HG03108 (cell line): ENCODE measurements around the gene BBOX1.

Source experiments
- ATAC-seq: cut with Tn5 transposase; IDR thresholded peaks from one replicate; pipeline ENCODE4 v1.9.1; 2021; ENCODE audit warnings: moderate library complexity; ENCODE audit not compliant: unreplicated experiment

BBOX1 gene

GRCh38 chr11:27025312-27025955 lies 15.2 kb upstream of the BBOX1 start:
- ATAC-seq = no peak

- ATAC-seq = no peak
Observed at GRCh38 chr11:27025957-27026733, 14.5 kb upstream of the BBOX1 start.

DNA sequence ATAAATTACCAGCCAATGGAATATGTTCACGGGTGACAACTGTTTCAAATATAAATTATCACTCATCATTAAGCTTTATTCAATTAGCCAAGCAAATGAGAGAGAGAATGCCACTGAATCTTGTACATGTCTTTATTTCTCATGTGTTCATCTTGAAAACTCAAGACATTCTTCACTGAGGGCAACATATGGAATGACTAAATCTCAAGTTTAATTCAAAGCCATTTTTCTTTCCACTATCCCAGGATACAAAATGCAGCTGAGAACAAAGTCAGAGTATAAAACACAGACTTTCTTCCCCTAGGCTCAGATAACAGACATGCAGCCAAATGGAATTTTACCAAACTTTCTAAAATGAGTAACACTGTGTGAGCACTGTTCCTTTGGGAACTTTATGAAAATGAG lies 12.1 kb upstream of the BBOX1 start:
- ATAC-seq = no peak

DNA sequence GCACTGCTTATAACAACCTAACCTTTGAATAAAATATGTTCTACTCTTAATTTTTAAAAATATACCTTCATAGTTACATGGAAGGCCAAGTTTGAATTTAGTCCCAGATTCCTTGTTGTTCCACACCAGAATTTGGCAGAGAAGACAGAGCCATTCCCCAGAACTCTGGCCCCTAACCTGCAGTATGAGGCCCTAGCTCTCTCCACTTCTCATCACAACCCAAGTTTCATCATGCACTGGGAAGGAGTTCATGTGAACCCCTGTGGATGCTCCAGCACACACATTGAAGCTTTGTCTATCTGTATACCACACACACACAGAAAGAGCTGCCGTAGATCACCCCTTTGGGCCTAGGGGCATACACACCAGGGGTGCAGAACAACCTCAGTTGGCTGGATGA lies 10.6 kb upstream of the BBOX1 start:
- no peak for ATAC-seq

DNA sequence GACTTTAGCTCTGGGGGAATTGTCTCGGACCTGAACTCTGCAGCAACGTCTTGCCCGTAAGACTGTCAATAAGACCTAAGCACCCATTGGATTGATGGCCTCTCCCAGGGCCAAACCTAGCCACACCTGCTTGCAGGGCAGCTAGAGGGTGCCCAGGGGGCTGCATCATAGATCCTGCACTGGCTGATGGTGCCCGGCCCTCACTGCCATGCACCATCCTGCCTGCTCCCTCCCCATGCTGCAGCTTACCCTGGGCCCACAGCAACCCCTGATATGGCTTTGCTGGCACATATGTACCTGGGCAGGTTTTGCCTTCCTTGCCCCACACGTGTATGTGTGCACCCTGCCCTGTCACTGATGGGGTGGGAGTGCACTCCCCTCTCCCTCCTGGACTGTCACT lies 8.9 kb upstream of the BBOX1 start:
- ATAC-seq = no peak

DNA sequence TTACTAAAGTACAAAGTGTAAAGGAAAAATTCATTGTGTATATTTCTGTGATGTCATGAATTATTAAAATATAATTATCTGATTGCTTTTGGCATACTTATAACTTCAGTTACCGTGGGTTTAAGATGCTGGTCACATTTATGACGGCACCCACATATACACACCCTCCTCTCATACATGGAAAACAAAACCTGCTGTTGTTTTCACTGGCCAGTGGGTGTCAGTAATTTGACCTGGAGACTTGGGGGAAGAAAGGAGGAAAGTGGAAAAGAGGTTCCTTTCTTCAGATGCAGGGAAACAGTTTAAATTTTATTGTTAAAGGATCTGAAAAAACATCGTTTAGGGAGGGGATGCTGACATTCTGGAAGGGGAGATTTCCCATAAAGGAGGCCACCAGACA lies 742 bp upstream of the BBOX1 start:
- ATAC-seq = no peak

DNA sequence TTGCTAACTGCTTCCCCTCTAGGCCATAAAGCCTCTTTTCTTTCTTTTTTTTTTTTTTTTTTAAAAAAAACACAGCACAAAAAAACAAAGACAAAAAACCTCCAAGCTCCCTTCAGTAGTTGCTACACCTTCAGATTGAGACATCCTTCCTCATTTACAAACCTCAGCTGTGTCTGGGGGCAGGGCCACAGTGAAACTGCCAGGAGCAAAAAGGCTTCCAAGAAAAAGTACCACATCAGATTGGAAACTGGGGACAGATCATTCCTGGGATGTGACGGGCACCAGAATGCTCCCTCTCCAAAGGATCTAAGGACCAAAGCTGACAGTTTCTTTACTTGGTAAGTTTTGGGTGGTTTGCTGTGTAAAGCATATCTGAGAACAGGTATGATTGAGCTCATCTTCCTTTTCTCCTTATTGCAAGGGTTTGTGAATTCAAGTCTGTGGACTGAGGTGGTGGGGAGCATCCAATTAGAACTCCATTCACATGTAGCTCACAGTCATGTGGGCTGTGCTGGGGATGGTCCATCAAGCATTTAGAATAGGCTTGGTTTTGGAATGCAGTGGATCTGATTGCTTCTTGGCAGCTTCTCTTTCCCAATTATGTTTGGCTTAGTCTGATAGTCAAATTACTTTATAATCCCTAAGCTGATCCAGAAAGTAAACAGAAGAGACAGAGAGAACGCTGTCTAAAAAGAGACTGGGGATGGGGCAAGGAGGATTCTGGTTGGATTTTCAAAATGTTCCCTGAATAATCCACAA lies 705 bp downstream of the BBOX1 start:
- ATAC-seq = no peak

GRCh38 chr11:27046956-27047355 lies 6.3 kb downstream of the BBOX1 start:
- no peak for ATAC-seq

DNA sequence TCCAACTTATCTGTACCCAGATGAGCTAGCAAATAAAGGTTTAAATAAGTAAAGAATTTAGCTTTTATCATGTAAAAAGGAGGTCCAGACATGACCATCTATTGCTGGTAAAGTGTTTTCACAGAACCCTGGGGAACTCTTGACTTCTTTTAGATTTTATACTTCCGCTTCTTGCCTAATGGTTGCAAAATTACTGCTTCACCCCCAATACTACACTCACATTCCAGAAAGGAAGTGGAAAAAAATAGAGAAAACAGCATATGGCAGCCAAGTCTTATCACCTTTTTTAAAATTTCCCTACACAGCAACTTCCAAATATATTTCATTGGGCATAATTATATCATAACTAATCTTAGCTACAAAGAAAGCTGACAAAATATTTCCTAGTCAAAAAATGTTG lies 12.1 kb downstream of the BBOX1 start:
- no peak for ATAC-seq

DNA sequence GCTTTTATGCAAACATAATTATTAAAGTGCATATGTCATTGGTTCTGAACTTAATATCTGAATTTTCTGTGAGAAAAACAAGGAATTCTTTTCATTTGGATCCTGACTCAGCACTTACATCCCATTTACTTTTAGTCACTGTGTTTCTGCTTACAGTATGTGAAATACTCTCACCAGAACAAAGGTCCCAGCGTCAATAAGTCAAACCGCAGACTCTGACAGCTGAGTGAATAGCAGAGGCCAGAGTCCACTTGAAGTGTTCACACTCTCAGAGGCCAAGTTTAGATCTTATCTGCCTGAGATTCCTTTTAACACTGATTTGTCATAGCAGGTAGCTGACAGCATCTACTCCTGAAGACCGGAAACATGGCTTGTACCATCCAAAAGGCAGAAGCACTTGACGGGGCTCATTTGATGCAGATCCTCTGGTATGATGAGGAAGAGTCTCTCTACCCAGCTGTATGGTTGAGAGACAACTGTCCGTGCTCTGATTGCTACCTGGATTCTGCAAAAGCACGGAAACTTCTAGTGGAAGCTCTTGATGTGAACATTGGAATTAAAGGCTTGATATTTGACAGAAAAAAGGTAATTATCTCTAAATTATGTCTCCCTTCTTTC lies 14.6 kb downstream of the BBOX1 start:
- no peak for ATAC-seq

DNA sequence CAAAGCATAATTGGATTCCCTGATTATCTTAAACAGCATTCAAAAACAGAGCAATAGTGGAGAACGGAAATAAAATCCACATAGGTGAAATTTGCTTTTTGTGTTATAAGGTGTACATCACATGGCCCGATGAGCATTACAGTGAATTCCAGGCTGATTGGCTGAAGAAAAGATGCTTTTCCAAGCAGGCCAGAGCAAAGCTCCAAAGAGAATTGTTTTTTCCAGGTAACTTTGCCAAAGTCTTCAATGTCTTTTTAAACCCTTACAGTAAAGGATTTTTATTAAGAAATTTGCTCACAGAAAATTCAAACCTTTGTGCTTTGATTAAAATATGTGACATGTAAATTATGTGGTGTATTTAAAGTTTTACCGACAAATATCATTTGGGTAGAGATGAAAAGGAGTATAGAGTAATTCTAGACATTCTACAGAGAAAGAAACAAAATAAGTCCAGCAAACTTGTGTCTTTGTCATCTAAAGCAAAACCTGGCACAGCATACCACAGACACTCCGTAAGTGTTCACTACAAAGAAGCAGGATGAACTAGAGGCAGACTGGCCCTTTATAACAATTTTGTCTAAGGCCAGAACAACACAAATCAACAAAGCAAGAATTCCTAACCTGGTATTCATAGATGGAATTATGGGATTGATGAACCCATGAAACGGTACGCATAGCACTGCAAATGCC lies 16.6 kb downstream of the BBOX1 start:
- ATAC-seq = no peak

- ATAC-seq = no peak
Observed at GRCh38 chr11:27058456-27058855, 17.8 kb downstream of the BBOX1 start.

- ATAC-seq = no peak
Observed at GRCh38 chr11:27059431-27059830, 18.8 kb downstream of the BBOX1 start.

DNA sequence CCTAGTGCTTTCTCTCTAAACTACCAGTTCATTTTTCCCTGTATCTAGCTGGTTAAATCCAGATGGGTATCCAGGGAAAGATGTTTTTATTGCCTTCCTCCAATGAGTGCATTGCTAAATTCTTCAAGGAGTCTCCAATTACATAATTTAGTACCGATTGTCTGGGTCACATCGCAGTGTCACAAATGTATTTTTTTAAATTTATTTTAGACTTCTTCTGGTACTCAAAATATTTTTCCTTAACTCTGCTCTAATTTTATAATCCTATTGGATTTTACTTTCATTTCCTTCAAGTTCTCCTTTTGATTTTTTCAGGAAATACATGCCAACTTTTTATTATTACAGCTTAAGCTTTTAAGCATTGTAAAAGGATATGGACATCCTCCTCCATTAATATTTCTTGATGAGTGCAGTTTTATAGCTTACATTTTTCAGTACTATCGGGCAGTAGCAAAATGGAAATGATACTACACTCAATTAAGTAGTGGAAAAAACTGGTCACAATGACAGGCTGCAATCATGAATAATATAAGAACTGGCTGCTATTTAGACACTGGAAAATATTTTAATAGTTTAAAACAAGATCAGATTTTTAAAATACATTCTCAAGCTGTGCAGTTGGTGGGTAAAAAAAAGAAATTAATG lies 20.3 kb downstream of the BBOX1 start:
- ATAC-seq = no peak

GRCh38 chr11:27061461-27061821 lies 20.8 kb downstream of the BBOX1 start:
- no peak for ATAC-seq

DNA sequence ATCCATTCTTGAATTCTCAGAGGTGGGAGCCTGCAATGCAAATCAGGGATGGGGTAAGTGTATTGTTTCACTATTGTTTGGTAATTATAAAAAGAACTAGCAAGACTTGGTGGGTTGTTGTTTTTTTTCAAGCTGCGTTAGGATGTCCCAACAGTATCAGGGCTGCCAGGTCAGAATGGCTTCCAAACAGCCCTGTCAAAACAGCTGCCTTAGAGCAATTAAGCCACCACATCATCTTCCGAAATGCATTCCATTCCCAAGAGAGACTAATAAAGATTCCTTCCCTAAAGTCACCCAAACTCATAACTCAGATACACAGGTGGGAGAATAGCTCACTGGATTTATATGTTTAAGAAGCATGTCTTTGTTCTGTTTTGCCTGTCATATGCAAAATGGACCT lies 23.5 kb downstream of the BBOX1 start:
- ATAC-seq = no peak

DNA sequence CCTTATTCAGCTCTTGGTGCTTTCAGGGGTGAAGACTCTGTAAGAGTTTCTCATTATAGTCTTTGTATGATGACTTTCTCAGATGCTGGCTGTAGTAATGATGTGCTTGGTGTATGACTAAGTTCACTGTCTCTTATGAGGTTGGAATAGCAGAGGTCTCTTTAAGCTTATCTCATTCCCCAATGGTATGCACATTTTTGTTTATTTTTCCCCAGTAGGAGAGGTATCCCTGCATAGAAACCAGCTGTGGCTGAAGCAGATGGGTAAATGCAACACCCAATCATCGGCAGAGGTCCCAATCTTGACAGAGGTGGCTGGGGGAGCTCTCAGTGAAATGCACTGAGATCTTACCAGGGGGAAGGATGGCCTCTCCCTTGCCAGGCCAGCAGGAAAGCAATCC lies 34.6 kb downstream of the BBOX1 start:
- no peak for ATAC-seq

GRCh38 chr11:27075655-27076054 lies 35.0 kb downstream of the BBOX1 start:
- ATAC-seq = no peak

DNA sequence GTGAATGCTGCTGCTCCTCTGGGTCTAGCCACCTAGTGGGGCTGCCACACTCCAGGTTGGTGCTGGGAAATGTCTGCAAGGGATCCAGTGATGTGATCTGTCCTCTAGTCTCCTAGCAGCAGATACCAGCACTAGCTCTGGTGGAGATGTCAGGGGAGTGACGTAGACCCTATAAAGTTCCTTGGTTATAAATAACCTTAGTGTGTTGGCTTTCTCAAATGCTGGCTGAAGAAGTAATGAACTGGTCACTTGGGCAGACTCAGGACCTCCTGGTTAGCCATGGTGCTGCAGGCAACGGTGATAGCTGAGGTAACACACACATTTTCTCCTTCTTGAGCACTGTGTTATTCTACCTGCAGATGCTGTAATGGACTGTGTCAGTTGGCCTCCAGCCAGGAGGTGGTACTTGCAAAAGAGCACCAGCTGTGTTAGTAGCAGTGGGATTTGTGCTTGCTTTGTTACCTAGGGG lies 35.5 kb downstream of the BBOX1 start:
- no peak for ATAC-seq

GRCh38 chr11:27081056-27081455 lies 40.4 kb downstream of the BBOX1 start:
- no peak for ATAC-seq
